SH-SY5Y (cell line): ENCODE measurements around the gene SLC8A1.

ENCODE experiments used
- GATA2 ChIP-seq: IDR thresholded peaks from 2 replicates; pipeline ENCODE4 v1.6.1; 2011; ENCODE audit warnings: mild to moderate bottlenecking, low read depth, low read length
- GATA3 ChIP-seq: IDR thresholded peaks from 2 replicates; pipeline ENCODE4 v1.6.1; 2011; ENCODE audit warnings: low read depth, mild to moderate bottlenecking, low read length, moderate library complexity

DNA sequence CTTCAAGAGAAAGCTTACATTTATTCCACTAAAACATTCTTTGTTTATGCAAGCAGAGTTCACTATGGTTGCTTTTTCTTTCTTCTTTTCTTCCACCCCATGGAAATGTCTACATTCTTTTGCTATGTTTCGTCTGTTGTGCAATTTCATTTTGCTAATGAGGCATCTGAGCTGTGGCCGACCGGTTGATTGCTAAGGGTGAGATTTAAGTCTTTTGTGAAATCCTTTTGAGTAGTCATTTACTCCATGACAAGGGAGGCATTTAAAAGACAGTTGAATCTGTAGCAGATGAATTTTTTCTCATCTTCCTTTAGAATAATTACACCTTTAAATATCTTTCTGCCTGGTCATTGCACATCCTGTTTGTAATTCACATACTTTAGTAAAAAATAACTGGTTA, 348.7 kb downstream of the SLC8A1 start:
- TF ChIP-seq GATA3 = no peak
- TF ChIP-seq GATA2 = no peak
